Left cardiac atrium (tissue), 4 donors: ENCODE data around the gene CACYBP. TPM values are rescaled to one million over a fixed set of nuclear protein-coding genes. Genes with fewer than 3 reads are reported as not detected.

ENCODE experiments used
- ATAC-seq, 2 donors: fragments of 200-7000 bp; cut with Tn5 transposase; one replicate each; pipeline ENCODE4 v1.9.1; 2020; ENCODE audit warnings: mild to moderate bottlenecking in 2 of 2, moderate library complexity in 2 of 2
- DNase-seq: peaks from one replicate; pipeline ENCODE4 v3.0.0-alpha.2; 2020
- intact Hi-C, 2 donors: fragments of 100-400 bp; cut with DNase I; formaldehyde crosslinking; loops; one replicate each; pipeline versions ENCODE4 v1.14.1 to v1.15.1; 2022 to 2023
- long read RNA-seq: library from polyadenylated mRNA; unstranded; transcript quantifications from one replicate; pipeline ENCODE4 v2.0.0, GENCODE V29; 2021
- total RNA-seq, 2 donors: library from RNA; stranded (reverse); fragmentation: NEBNext Ultra II Directional; extraction: Animal tissue kit (Norgen Biotek cat#: 25700); gene quantifications; one replicate each; pipeline ENCODE4 v1.2.1, GENCODE V29; 2021
- donor health status: DM: no; HTN: yes; CAD: no.
- donor health status: DM: no; HTN: yes; CAD: no; lungs with severe emphysema.
- donor health status: DM: yes; HTN: yes; CAD: no.
- donor health status: Dilated cardiomyopathy.

The CACYBP gene
- total RNA-seq, result 10 to 100 TPM; 52.8 to 91.4 TPM
- long read RNA-seq, transcript CACYBP-201 (6 exons, 2,766 nt), result major isoform, 56 of 60 reads
- long read RNA-seq, partial matches to known transcripts, result 0 of 60 reads
- long read RNA-seq, other reads (novel, unspliced or antisense), result 2 of 60 reads

GRCh38 chr1:174999936-175000696, at the start of gene CACYBP:
Gene CACYBP (plus strand): TSS chr1:174999947. CDS start chr1:175000181, 234 bp downstream.
- ATAC-seq (peak; percentile 12 to 36), DNase-seq (peak; percentile 66)
- intact Hi-C loops, result no loop called here

GRCh38 chr1:174953285-174954072, 46.3 kb upstream of the CACYBP start:
- ATAC-seq (peak in 1 of 2 donors; percentile 44), DNase-seq (no peak)
- intact Hi-C loops, result no loop called here

- ATAC-seq (no peak), DNase-seq (no peak)
- intact Hi-C loops, result no loop called here
Measured at GRCh38 chr1:174954073-174954460, 45.7 kb upstream of the CACYBP start.

GRCh38 chr1:174954671-174955669, 44.8 kb upstream of the CACYBP start:
- no peak for ATAC-seq
- no peak for DNase-seq
- intact Hi-C loops, result no loop called here

GRCh38 chr1:174956086-174956485, 43.7 kb upstream of the CACYBP start:
- intact Hi-C loops, result no loop called here
- no peak for DNase-seq
- no peak for ATAC-seq

- ATAC-seq, result no peak
- no peak for DNase-seq
- intact Hi-C loops, result no loop called here
Measured at GRCh38 chr1:174956976-174957375, 42.8 kb upstream of the CACYBP start.

GRCh38 chr1:174957829-174958228, 41.9 kb upstream of the CACYBP start:
- intact Hi-C loops, result no loop called here
- ATAC-seq (no peak), DNase-seq (no peak)

GRCh38 chr1:174958396-174958795, 41.4 kb upstream of the CACYBP start:
- DNase-seq, result no peak
- ATAC-seq, result peak; percentile 27 to 65
- intact Hi-C loops, result no loop called here

- DNase-seq (no peak), ATAC-seq (no peak)
- intact Hi-C loops, result loop anchor here in 1 of 2 donors (10.0 kb wide), 1 partner anchor 66 kb away; no protein-coding TSS in a partner anchor
Measured at GRCh38 chr1:174960362-174960761, 39.4 kb upstream of the CACYBP start.

- ATAC-seq (peak in 1 of 2 donors; percentile 20), DNase-seq (no peak)
- intact Hi-C loops, result loop anchor here in 1 of 2 donors (10.0 kb wide), 1 partner anchor 69 kb away; no protein-coding TSS in a partner anchor
Measured at GRCh38 chr1:174963529-174964125, 36.1 kb upstream of the CACYBP start.

- intact Hi-C loops, result loop anchor here in 1 of 2 donors (10.0 kb wide), 1 partner anchor 70 kb away; no protein-coding TSS in a partner anchor
- ATAC-seq, result peak; percentile 45 to 78
- DNase-seq, result no peak
Measured at GRCh38 chr1:174964261-174964971, 35.3 kb upstream of the CACYBP start.

GRCh38 chr1:174964972-174965361, 34.8 kb upstream of the CACYBP start:
- no peak for DNase-seq
- intact Hi-C loops, result loop anchor here in 1 of 2 donors (10.0 kb wide), 1 partner anchor 70 kb away; no protein-coding TSS in a partner anchor
- ATAC-seq, result peak; percentile 50 to 55

- ATAC-seq (peak; percentile 54 to 62), DNase-seq (no peak)
- intact Hi-C loops, result loop anchor here in 1 of 2 donors (10.0 kb wide), 1 partner anchor 71 kb away; no protein-coding TSS in a partner anchor
Measured at GRCh38 chr1:174965362-174966007, 34.3 kb upstream of the CACYBP start.

- ATAC-seq (no peak), DNase-seq (no peak)
- intact Hi-C loops, result loop anchor here in 1 of 2 donors (10.0 kb wide), 1 partner anchor 71 kb away; no protein-coding TSS in a partner anchor
Measured at GRCh38 chr1:174966008-174966572, 33.7 kb upstream of the CACYBP start.

GRCh38 chr1:174967845-174968705, 31.7 kb upstream of the CACYBP start:
- no peak for ATAC-seq

More at GRCh38 chr1:174967845-174968705, 31.7 kb upstream of the CACYBP start:
- intact Hi-C loops, result loop anchor here in 1 of 2 donors (10.0 kb wide), 1 partner anchor 73 kb away; no protein-coding TSS in a partner anchor
- no peak for DNase-seq
